GM19099 (cell line): ENCODE results near the gene NHS.

ENCODE experiments used
- POLR2A ChIP-seq: IDR thresholded peaks from 3 replicates; pipeline ENCODE4 v1.6.1; 2011; ENCODE audit warnings: low read depth; ENCODE audit not compliant: insufficient read length; ENCODE audit errors: extremely low read depth

NHS gene

GRCh38 chrX:17417372-17417771 lies 42.4 kb downstream of the NHS start:
- no peak for TF ChIP-seq POLR2A

- no peak for TF ChIP-seq POLR2A
These were observed 50.1 kb downstream of the NHS start for GRCh38 chrX:17425136-17425535.

GRCh38 chrX:17425551-17425950 lies 50.6 kb downstream of the NHS start:
- no peak for TF ChIP-seq POLR2A

- no peak for TF ChIP-seq POLR2A
These were observed 56.2 kb downstream of the NHS start for GRCh38 chrX:17431171-17431570.

- no peak for TF ChIP-seq POLR2A
These were observed 57.2 kb downstream of the NHS start for GRCh38 chrX:17432158-17432557.

- TF ChIP-seq POLR2A, result no peak
These were observed 59.0 kb downstream of the NHS start for GRCh38 chrX:17433965-17434364.

GRCh38 chrX:17435476-17435875 lies 60.5 kb downstream of the NHS start:
- TF ChIP-seq POLR2A, result no peak

GRCh38 chrX:17438221-17438620 lies 63.2 kb downstream of the NHS start:
- TF ChIP-seq POLR2A, result no peak

GRCh38 chrX:17440258-17440657 lies 65.3 kb downstream of the NHS start:
- TF ChIP-seq POLR2A, result no peak

- no peak for TF ChIP-seq POLR2A
These were observed 65.8 kb downstream of the NHS start for GRCh38 chrX:17440836-17441235.

- TF ChIP-seq POLR2A, result no peak
These were observed 67.0 kb downstream of the NHS start for GRCh38 chrX:17441965-17442364.

GRCh38 chrX:17442898-17443297 lies 67.9 kb downstream of the NHS start:
- no peak for TF ChIP-seq POLR2A

GRCh38 chrX:17443556-17443955 lies 68.6 kb downstream of the NHS start:
- no peak for TF ChIP-seq POLR2A

GRCh38 chrX:17448188-17448587 lies 73.2 kb downstream of the NHS start:
- TF ChIP-seq POLR2A, result no peak

- no peak for TF ChIP-seq POLR2A
These were observed 74.9 kb downstream of the NHS start for GRCh38 chrX:17449866-17450265.

GRCh38 chrX:17453788-17454187 lies 78.8 kb downstream of the NHS start:
- TF ChIP-seq POLR2A, result no peak

- no peak for TF ChIP-seq POLR2A
These were observed 81.5 kb downstream of the NHS start for GRCh38 chrX:17456526-17456925.

- no peak for TF ChIP-seq POLR2A
These were observed 84.1 kb downstream of the NHS start for GRCh38 chrX:17459008-17459611.

- TF ChIP-seq POLR2A, result no peak
These were observed 84.7 kb downstream of the NHS start for GRCh38 chrX:17459661-17460060.
